CD4-positive, alpha-beta T cell treated with Interleukin-6 for 4 hours (primary cell): Measurements from ENCODE around the gene RAB40B.

ENCODE experiments used
- DNase-seq: peaks from one replicate; pipeline ENCODE4 v3.0.0-alpha.2; 2020; ENCODE audit warnings: mixed read lengths

Gene RAB40B

DNA sequence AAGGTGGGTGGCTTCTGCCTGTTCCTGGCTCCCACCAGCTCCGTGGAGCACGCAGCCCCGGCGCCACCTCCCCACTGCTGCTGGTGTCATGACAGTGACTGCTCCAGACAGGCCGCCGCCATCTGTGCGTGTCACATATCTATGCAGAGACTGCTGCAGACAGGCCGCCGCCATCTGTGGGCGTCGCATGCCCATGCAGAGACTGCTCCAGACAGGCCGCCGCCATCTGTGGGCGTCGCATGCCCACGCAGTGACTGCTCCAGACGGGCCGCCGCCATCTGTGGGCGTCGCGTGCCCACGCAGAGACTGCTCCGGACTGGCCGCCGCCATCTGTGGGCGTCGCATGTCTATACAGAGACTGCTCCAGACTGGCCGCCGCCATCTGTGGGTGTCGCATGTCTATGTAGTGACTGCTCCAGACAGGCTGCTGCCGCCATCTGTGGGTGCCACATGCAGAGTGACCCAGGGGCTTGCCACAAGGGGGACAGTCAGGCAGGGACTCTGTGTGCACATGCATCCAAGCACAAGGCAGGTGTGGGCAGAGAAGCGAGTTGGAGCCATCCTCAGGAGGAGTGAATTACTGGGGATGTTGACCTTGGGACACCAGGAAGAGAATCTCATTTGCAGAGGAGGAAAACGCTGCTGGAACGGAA, 14.7 kb upstream of the RAB40B start:
- DNase-seq, result no peak

DNA sequence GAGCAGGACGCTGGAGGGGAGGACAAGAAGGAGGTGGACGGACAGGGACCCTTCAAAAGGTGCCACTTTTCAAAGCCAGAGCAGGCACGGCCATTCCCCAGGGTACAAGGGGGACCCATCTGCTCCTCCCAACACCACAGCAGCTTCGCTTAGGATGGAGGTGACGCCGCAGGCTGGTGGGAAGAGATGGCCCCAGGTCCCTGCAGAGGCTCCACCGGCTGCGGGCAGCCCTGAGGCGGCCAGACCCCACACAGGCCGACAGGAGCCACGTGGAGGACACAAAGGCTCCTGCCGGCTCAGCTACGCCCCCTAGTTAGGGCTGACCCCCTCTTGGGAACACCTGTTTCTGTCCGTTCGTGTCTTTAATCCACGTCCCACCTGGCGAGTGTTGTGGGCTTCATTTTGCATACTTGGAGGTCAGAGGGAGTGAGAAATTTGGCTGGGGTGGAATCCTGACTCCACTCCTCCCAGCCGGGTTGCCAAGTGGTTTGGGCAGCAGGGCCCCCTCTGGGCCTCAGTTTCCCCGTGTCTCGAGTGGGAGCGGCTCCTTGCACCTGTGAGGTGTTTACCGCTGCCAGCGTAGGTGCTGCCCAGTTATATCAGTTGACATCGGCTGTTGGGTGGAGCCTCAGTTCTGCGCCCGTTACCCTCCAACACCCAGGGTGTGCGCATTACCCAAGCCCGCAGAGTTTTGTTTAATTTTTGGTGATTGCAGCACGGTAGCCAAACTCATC, 12.2 kb upstream of the RAB40B start:
- no peak for DNase-seq

DNA sequence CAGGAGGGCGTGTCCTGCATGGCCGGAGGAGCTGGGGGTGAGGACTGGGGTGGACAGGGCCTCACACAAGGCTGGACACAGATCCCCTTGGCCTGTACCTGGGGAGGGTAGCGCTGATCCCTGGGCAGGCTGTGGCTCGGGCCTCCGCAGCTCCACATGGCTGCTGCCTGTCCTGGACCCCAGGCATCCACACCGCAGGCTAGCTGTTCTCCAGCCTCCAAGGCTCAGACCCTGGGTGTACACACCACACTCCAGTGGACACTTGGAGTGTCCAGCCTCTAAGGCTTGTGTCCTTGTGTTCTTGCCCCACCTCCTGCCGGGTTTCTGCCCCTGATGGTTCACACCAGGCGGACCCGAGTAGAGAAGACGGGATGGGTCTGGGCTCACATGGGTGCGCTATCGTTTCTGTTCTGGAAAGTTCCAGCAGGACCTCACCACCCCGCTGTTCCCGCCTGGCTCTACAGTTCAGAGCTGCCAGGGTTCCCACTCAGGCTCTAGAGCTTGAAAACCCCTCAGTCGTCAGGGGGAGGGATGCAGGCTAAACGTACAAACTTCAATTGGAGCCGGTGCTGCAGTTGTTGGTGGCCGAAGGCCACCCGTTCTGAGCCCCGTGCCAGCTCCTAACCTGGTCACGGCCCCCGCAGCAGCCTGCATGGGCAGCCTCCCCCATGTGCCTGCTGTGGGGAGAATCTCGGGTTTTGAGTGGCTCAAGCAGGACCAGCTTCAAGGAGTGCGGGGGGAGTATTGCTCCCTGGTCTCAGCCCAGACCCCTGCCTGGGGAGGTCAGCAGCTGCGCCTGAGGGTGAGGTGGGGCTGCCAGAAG, 11.4 kb upstream of the RAB40B start:
- no peak for DNase-seq

DNA sequence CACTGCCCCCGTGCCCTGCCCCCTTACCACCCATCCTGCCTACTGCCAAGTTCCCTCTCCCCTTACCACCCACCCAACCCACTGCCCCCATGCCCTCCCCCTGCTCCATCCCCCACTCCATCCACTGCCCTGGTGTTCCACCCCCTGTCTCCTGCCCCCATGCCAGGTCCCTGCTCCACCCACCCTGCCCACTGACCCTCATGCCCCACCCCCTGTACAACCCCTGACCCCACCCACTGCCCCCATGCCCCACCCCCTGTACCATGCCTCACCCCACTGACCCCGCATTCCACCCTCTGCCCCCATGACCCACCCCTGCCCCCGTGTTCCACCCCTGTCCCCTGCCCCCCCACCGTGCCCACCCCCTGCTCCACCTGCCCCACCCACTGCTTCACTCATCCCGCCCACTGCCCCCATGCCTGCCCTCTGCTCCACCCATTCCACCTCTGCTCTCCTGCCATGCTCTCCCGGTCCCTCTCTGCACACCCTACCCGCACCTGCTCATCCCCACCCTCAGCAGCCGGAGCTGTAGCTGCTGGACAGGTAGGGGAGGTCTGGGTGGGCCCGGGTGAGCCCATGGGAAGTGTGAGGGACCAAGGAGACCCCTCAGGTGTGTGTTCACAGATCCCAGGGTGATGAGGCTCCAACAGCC, 10.7 kb upstream of the RAB40B start:
- DNase-seq, result no peak

DNA sequence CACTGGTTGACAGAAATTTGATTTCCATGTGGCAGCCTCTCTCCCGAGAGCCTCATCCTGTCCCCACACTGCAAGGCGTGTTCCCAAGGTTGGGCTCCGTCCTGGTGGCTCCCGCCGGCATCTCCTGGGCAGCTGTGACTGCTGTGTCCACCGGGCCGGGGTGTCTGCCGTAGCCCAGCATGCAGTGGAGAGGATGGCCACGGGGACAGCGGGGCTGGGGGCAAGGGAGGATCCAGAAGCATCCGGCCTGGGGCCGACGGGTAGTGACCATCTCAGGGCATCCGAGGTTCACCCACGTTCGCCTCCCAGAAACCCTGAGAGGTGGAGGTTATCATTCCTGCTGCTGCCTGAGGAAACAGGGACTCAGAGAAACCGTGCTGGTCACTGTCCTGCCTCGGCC, 7.3 kb upstream of the RAB40B start:
- DNase-seq, result no peak

DNA sequence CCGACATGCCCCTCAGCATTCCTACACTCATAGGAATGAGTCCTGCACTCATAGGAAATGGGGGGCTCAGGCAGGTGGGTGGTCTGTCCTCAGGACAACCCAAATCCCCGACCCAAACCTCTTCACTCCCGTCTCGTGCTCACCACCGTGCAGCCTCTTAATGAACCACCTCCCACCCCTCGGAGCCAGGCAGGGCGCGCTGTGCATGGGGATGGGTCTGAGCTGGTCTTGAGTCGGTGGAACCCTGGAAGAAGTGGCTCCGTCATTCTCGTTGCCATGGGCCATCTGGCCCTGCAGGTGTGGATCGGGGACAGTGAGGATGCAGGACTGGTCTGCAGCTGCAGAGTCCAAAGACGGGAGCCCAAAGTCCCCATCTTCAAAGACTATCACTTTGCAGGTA, 6.4 kb upstream of the RAB40B start:
- DNase-seq, result no peak

DNA sequence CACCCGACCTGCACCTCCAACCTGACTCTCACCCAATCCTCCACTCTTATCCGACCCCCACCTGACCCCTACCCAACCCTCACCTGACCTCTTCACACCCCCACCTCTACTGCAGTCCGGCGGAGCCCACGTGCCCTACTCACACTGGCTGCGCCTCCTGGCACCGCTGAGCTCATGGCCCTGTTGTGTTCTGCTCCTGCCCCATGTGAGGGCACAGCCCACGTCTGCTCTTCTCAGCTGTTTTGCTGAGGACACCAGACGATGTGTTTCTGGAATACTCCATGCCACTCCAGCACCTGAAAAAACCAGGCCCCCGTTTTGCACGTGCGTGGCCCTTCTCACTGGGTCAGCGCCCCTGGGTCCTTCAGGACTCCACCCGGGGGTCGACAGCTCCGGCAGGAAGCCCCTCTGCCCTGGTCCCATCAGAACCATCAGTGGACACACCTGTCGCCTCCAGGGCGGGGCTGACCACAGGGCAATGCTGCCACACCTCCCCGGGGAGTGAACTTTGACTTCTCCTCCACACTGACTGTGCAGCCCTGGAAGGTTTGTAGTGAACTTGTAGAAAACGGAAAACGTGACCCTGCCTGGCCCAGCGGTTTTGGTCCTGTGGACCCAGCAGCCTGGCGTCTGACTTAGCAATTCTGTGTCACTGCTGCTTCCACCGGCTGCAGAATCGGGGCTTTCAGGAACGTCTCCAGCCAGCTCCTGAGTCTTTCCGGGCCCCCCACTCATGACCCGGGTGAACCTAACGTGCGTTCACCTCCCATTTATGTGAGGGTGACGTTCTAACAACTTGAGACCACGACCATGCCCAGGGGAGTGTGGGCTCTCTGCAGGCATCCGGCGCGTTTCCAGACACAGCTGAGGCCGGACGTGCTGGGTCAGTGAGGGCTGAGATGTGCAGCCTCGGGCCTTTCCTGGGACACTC, 5.7 kb upstream of the RAB40B start:
- DNase-seq, result no peak

DNA sequence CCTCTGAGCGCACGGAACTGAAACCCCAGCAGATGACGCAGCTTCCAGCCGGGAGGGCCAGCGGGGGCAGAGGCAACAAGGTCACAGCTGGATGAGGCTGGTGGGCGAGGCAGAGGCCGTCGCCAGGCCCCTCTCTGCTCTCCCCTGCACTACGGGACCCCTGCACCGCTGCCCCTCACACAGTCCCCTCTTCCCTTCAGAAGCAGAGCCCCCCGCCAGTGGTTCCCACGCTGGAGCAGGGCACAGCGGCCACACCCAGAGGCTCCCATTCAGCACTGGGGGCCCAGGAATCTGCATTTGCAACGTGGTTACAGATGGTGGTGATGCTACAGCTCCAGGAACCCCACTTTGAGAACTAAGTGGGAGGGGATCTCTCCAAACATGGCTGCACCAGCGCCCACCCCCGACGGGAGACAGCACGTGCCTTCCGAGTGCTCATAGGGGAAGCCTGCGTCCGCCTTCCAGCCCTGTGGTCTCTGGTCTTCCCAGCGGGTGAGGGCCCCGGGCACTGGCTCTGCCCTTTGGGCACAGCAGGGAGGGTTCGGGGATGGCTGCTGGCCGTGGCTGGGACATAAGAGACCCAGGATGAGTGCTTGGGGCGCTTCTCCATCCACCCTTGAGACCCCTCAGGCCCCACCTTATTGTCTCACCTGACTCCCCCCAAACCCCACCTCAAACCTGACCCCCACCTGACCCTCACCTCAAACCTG, 4.7 kb upstream of the RAB40B start:
- no peak for DNase-seq

DNA sequence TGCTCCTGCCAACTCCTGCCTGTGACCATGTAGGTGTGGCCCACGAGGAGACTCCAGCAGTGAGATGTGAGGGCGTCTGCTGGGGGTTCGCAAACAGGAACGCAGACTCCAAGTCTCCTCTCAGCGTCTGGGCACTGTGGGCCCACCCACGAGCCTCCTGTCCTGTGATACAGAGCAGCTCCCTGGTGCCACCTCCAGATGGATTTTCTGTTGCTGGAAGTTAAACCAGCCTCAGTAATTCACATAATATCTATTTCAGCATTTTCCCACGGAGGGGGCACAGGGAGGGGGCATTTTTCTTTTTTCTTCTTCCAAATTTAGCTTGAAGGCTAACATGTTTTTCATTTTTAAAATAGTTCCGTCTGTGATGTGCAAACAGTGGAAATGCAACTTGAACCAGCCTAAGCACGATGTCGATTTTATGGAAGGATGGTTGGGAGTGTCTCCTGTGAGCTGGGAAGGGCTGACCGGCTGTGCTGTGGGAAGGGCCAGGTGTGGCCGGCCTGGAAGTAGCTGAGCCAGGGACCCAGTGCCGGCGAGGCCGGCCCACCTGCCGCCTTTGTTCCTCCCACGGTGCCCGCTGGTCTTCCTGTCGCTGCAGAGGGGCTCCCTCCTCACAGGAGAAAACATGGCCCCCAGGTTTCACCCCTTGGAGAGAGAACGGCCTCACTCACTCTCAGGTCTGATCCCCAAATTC, 3.9 kb upstream of the RAB40B start:
- DNase-seq, result no peak

DNA sequence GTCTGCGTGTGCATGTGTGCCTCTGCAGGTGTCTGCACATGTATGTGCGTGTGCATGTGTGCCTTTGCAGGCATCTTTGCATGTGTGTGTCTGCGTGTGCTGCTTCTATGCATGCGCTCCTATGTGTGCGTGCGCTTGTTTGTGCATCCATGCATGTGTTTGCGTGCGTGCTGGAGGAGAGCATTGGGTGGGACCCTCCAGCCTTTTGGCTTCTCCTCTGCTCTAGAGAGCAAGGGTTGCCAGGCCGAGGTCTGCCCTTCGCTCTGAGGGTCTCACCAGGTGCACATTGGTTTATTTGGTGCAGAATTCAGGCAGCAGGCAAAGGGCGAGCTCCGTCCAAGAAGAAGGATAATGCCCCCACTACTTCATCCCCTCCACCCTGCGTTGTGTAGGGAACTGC, 1.1 kb upstream of the RAB40B start:
- DNase-seq, result no peak

DNA sequence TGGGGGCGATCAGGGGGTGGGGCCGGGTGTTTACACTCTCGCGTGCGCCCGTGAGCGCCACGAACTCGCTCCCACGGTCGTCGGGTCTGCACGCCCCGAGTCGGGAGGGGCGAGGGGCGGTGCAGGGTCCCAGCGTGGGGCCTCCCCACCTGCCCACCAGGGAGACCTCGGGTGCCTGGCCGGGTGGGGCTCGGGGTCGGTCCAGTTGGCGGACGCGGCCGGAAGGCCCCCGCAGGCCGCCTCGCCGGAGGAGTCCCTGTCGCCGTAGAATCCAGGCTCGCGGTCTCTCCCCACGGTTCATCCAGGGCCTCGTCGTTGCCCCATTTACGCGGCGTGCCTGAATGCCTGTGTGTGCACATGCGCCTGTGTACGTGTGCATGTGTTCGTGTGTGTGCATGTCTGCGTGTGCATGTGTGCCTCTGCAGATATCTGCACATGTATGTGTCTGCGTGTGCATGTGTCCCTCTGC, 510 bp upstream of the RAB40B start:
- DNase-seq, result no peak

DNA sequence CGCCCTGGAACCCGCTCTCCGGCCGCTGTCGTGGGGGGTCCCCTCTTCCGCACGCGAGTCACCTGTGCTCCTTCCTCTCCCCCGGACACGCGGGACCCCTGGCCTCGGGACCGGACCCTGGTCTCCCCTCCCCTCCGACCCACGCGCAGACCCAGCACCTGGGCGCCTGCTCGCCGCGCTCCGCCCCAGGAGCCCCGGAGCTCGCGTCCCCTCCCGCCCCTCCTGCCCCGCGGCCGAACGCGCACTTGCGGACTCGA, 762 bp downstream of the RAB40B start:
- no peak for DNase-seq

DNA sequence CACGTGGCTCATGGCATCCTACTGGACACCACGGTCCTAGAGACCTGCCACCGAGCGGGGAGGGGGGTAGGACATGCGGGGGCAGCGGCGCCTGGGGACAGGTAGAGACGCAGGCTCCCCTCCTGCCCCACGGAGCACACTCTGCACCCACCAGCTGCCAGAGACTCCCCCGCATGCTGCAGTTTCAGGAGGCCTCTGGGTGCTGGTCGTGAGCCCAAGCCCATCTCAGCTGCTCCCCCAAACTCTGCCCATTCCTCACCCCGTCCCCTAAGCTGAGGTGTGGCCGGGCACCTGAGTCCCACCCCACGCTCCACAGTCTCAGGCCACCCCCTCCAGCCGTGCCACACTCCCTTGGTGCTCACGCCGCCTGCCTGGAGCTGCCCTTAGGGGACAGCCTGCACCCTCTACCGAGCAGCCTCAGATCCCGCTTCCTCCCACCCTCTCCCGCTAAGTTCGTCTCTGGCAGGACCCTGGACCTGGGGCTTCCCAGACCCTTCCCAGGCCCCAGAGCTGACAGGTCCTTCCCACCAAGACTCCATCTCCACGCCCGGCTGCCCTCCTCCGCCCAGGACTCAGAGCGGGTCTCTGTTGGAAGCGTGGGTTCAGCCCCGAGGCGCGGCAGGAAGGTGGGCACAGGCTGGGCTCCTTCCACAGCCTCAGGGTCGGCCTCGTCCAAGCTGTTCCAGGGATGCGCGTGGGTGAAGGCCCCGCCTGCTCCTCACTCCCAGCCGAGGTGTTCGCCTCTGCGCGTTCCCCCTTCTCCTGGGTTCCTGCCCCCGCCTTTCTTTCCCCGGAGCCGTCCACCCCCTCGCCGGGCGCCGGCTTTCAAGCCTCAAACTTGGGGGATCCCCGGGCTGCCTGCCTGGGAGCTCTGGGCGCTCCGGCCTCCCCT, 1.3 kb downstream of the RAB40B start:
- peak; percentile 13 for DNase-seq

DNA sequence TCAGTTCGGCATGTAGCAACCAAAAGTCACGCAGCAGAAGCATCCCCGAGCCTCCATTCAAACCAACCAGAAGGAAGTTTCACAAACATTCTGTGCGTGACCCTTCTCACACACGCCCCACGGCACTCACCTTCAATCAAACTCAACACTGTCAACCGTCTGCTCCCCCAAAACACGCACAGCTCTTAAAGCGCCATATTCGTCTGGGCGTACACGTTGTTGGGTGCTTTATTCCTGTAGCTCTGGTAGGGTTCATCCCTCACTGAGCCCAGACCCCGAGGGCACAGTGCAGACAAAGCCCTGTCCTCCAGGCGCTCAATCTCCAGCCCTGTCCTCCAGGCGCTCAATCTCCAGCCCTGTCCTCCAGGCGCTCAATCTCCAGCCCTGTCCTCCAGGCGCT, 2.2 kb downstream of the RAB40B start:
- no peak for DNase-seq

DNA sequence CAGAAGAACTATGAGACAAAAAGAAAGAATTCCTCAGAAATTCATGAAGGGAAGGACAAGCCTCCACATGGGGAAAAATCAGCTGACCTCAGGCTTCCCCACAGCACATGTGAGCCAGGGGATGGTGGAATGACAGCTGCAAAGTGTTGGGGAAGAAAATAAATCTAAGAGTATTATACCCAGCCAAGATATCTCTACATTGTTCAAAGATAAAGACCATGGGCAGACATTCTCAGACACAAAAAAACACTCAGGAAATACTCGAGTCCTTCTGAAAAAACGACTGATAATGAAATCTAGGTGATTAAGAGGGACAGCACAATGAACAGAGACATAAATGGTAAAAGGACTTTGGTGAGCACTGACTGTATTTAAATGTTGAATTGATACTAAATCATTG, 3.9 kb downstream of the RAB40B start:
- no peak for DNase-seq

DNA sequence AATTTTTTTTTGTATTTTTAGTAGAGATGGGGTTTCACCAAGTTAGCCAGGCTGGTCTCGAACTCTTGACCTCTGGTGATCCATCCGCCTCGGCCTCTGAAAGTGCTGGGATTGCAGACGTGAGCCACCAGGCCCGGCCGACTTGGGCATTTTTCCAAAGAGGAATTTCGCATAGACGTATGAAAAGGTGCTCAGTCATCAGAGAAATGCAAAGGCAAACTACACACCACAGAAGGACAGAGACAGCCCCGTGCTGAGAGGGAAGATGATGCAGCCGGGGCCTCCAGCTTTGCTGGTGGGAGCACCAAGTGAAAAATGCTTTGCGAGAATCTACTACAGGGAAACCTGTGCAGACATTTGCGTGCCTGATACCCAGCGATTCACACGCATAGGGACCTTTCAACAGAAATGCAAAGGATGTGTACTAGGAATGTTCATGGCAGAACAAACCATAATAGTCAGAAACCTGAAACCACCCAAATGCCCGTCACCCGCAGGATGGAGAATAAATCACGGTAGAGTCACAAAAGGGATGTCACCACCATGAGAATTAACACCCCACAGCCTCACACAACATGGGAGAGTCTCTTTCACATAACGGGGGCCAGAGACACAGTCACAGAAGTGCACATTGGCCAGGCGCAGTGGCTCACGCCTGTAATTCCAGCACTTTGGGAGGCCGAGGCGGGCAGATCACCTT, 5.2 kb downstream of the RAB40B start:
- no peak for DNase-seq

DNA sequence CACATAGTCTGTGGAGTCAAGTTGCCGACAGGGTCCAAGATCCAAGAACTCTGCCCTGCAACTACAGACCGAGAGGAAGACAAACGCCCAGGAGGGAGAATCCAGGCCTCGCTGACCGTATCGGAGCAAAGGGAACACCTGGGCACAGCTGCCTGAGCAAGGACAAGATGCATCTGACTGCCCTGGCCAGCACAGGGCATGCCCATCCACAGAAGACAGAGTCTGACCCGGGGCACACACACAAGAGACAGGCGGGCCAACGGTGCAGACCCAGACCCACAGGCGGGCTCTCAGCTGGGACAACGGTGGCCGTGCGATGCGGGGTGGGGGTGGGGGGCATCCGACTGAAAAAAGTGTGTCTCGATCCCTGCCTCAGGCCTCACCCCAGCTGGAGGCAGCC, 6.2 kb downstream of the RAB40B start:
- DNase-seq, result no peak

DNA sequence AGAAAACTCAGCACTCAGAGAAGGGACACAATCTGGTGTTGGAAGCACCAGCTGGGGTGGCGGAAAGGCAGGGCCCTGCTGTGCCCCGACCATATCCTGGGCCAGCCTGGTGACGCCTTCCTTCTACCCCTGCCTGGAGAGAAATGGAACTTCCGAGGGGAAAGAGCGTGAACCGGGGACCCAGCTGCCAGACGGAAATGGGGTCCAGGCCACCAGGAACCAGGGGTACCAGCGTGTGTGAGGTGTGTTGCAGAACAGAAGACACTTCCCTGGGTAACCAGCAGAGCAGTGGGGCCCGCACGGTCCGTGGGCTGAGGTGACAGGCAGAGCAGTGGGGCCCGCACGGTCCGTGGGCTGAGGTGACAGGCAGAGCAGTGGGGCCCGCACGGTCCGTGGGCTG, 6.8 kb downstream of the RAB40B start:
- no peak for DNase-seq

DNA sequence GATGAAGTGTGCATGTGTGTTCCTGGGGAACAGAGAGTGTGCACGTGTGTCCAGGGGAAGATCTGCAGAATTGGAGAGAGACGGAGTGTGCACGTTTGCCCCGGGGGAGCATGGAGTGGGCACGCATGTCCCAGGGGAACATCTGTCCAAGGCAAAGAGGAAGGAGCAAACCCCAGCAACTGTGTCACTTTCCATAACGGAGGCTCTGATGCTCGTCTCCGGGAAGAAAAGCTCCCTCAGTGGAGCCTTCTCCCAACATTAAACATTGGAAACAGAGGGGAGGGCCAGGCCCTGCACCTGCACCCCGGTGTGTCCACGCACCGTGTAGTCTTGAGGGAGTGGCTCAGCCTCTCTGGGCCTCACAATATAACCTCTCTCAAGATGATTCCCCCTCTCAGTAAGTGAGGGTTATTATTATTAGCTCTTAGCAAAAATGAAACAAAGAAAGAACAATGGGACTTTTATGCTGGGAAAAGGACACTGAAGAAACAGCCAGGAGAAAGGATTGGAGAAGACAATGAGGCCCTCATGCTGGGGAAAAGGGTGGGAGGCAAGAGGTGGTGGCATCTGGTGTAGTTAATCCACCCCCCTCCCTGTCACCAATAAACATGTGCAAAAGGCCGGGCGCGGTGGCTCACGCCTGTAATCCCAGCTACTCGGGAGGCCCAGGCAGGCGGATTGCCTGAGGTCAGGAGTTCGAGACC, 7.6 kb downstream of the RAB40B start:
- no peak for DNase-seq
